Caco-2 (cell line): ENCODE data around the gene PPP1R12B. TPM values are rescaled to one million over a fixed set of nuclear protein-coding genes. Genes with fewer than 3 reads are reported as not detected.
A peak's percentile ranks its signal among the peaks of the same experiment; 100 is the strongest.

ENCODE experiments used
- BruUV-seq: library from RNA; stranded (reverse); fragments of 400-500 nt; replicated peaks from 2 replicates; lab custom pipeline; 2021; lab: Mats Ljungman, UMichigan
- CTCF ChIA-PET: fragments of 300-600 bp; sonication (Branson Sonifier 250); formaldehyde crosslinking; loops from one replicate; lab custom pipeline; 2022; ENCODE audit warnings: antibody characterized with exemption; lab: Charles Lee
- POLR2A ChIA-PET: fragments of 300-600 bp; sonication (Branson Sonifier 250); formaldehyde crosslinking; loops from one replicate; lab custom pipeline; 2022; ENCODE audit warnings: antibody characterized with exemption; lab: Charles Lee
- DNase-seq, 2 experiments: peaks; one replicate each; pipeline versions ENCODE4 v3.0.0 to v3.0.0-alpha.2; 2020 to 2022
- H3K27me3 ChIP-seq: replicated peaks from 2 replicates; pipeline ENCODE4 v1.6.0; 2011; ENCODE audit warnings: low read length; ENCODE audit not compliant: control insufficient read depth, insufficient read depth
- H3K36me3 ChIP-seq: 2 replicates; pipeline ENCODE4 v1.5.1; 2011; ENCODE audit warnings: low read length; ENCODE audit not compliant: control insufficient read depth, insufficient read depth
- H3K4me1 ChIP-seq: fragments of 250-450 bp; sonication (Bioruptor Pico); 2 replicates; pipeline ENCODE4 v1.5.1; 2020; ENCODE audit warnings: mild to moderate bottlenecking
- H3K4me3 ChIP-seq: 2 replicates; pipeline ENCODE4 v1.5.1; 2011; ENCODE audit warnings: low read depth, mild to moderate bottlenecking, control low read depth, low read length
- H3K9me3 ChIP-seq: fragments of 250-450 bp; sonication (Bioruptor Pico); 2 replicates; pipeline ENCODE4 v1.5.1; 2020; ENCODE audit warnings: mild to moderate bottlenecking, moderate library complexity
- H3K27ac Mint-ChIP-seq: one replicate; pipeline ENCODE4 v1.8.0; 2022; ENCODE audit warnings: mixed read lengths; ENCODE audit not compliant: unreplicated experiment
- H3K27me3 Mint-ChIP-seq: one replicate; pipeline ENCODE4 v1.8.0; 2022; ENCODE audit warnings: mixed read lengths; ENCODE audit not compliant: insufficient read depth, unreplicated experiment
- H3K36me3 Mint-ChIP-seq: one replicate; pipeline ENCODE4 v1.8.0; 2022; ENCODE audit warnings: mild to moderate bottlenecking, mixed read lengths; ENCODE audit not compliant: insufficient read depth, unreplicated experiment
- H3K4me1 Mint-ChIP-seq: one replicate; pipeline ENCODE4 v1.8.0; 2022; ENCODE audit warnings: low read depth, mixed read lengths; ENCODE audit not compliant: unreplicated experiment
- H3K4me3 Mint-ChIP-seq: one replicate; pipeline ENCODE4 v1.8.0; 2022; ENCODE audit warnings: mild to moderate bottlenecking, moderate library complexity, mixed read lengths; ENCODE audit not compliant: unreplicated experiment
- H3K9me3 Mint-ChIP-seq: one replicate; pipeline ENCODE4 v1.8.0; 2022; ENCODE audit warnings: mixed read lengths; ENCODE audit not compliant: unreplicated experiment
- CTCF ChIP-seq, 2 experiments: fragments of 200-600 bp in 1 of 2; IDR thresholded peaks; 1 replicate in 1 of 2; 2 replicates in 1 of 2; pipeline versions ENCODE4 v1.5.1 to v1.8.0; 2011 to 2022; ENCODE audit warnings: antibody characterized with exemption in 1 of 2, control low read depth in 1 of 2, inconsistent platforms in 1 of 2, low read depth in 1 of 2, low read length in 1 of 2, mild to moderate bottlenecking in 1 of 2, moderate library complexity in 1 of 2; ENCODE audit not compliant: insufficient read depth in 1 of 2, severe bottlenecking in 1 of 2, unreplicated experiment in 1 of 2
- intact Hi-C: fragments of 100-400 bp; cut with micrococcal nuclease; formaldehyde crosslinking; loops from one replicate; pipeline ENCODE4 v1.10.0; 2022; ENCODE audit not compliant: unreplicated experiment
- total RNA-seq: library from RNA; stranded (reverse); gene quantifications from 2 replicates; pipeline ENCODE4 v1.2.3, GENCODE V29; 2022

The PPP1R12B gene
- total RNA-seq, 1 experiment from 2014 or later: 16.4 TPM

- no peak overlapping the region for H3K4me3 Mint-ChIP-seq
- Histone ChIP-seq H3K9me3 (no peaks in the 10 kb centered on the region), H3K4me3 (no peak overlapping the region), H3K27me3 (no peaks in the 10 kb centered on the region), H3K4me1 (no peaks in the 10 kb centered on the region), H3K36me3 (peaks cover 1% of the 10 kb centered on the region; the same call in 1 of the 2 replicates)
- intact Hi-C loops: no loop called here
- ChIA-PET POLR2A (no interaction called here), CTCF (interaction anchor here (1.0 kb wide), 1 partner anchor 137 kb away, joined by 3 read pairs; no protein-coding TSS in a partner anchor)
- H3K36me3 Mint-ChIP-seq: peaks cover 48% of the 10 kb centered on the region
- DNase-seq: no peak
- TF ChIP-seq CTCF (IDR thresholded peaks at IDR 0.05; ENCODE audit: insufficient read depth in 1 of 2, low read depth in 1 of 2, low read length in 1 of 2, severe bottlenecking in 1 of 2, unreplicated experiment in 1 of 2): no peak
- no peaks in the 10 kb centered on the region for H3K9me3 Mint-ChIP-seq
- BruUV-seq: no TSS peak
- peaks cover 7% of the 10 kb centered on the region for H3K4me1 Mint-ChIP-seq
- H3K27me3 Mint-ChIP-seq: no peaks in the 10 kb centered on the region
- H3K27ac Mint-ChIP-seq: no peak overlapping the region
Observed at GRCh38 chr1:202329891-202330290, 18.6 kb upstream of the PPP1R12B start.

- no peak for TF ChIP-seq CTCF (IDR thresholded peaks at IDR 0.05; ENCODE audit: insufficient read depth in 1 of 2, low read depth in 1 of 2, low read length in 1 of 2, severe bottlenecking in 1 of 2, unreplicated experiment in 1 of 2)
- Mint-ChIP-seq H3K27me3 (no peaks in the 10 kb centered on the region), H3K4me1 (peaks cover 7% of the 10 kb centered on the region), H3K27ac (no peak overlapping the region), H3K36me3 (peaks cover 45% of the 10 kb centered on the region), H3K9me3 (no peaks in the 10 kb centered on the region), H3K4me3 (no peak overlapping the region)
- Histone ChIP-seq H3K27me3 (no peaks in the 10 kb centered on the region), H3K4me3 (no peak overlapping the region), H3K4me1 (no peaks in the 10 kb centered on the region), H3K9me3 (no peaks in the 10 kb centered on the region), H3K36me3 (peaks cover 1% of the 10 kb centered on the region; the same call in 1 of the 2 replicates)
- ChIA-PET CTCF (no interaction called here), POLR2A (no interaction called here)
- no TSS peak for BruUV-seq
- intact Hi-C loops: no loop called here
- no peak for DNase-seq
Observed at GRCh38 chr1:202333861-202334260, 14.6 kb upstream of the PPP1R12B start.

- CTCF ChIA-PET: interaction anchor here (0.9 kb wide), 1 partner anchor 376 kb away, joined by 3 read pairs; no protein-coding TSS in a partner anchor
- no peaks in the 10 kb centered on the region for H3K36me3 ChIP-seq
- no peak overlapping the region; the same call in 1 of the 2 replicates for H3K4me3 ChIP-seq
Observed at GRCh38 chr1:202343652-202344349, 4.7 kb upstream of the PPP1R12B start.

More at GRCh38 chr1:202343652-202344349, 4.7 kb upstream of the PPP1R12B start:
- POLR2A ChIA-PET: interaction anchor here (0.6 kb wide), 1 partner anchor 137 kb away, joined by 3 read pairs; no protein-coding TSS in a partner anchor
- Histone ChIP-seq H3K27me3 (no peaks in the 10 kb centered on the region), H3K9me3 (no peaks in the 10 kb centered on the region), H3K4me1 (no peaks in the 10 kb centered on the region)
- no peaks in the 10 kb centered on the region for H3K27me3 Mint-ChIP-seq
- H3K36me3 Mint-ChIP-seq: peaks cover 14% of the 10 kb centered on the region
- DNase-seq: peak in 1 of 2 experiments; percentile 55
- no peak overlapping the region for H3K27ac Mint-ChIP-seq
- peak overlapping the region; percentile 21 for H3K4me3 Mint-ChIP-seq
- H3K9me3 Mint-ChIP-seq: no peaks in the 10 kb centered on the region
- H3K4me1 Mint-ChIP-seq: peaks cover 16% of the 10 kb centered on the region
- TF ChIP-seq CTCF (IDR thresholded peaks at IDR 0.05; ENCODE audit: insufficient read depth in 1 of 2, low read depth in 1 of 2, low read length in 1 of 2, severe bottlenecking in 1 of 2, unreplicated experiment in 1 of 2): peak; percentile 75 to 76
- BruUV-seq: no TSS peak
- intact Hi-C loops: loop anchor here (1.0 to 10.0 kb wide), 4 partner anchors 91 to 376 kb away; no protein-coding TSS in a partner anchor
